COLO668 (cell line): ENCODE data around the gene H1-8.

Experiments
- DNase-seq: peaks from one replicate; lab custom pipeline; 2025; ENCODE audit not compliant: unreplicated experiment; lab: John Stamatoyannopoulos, UW

Gene H1-8

DNA sequence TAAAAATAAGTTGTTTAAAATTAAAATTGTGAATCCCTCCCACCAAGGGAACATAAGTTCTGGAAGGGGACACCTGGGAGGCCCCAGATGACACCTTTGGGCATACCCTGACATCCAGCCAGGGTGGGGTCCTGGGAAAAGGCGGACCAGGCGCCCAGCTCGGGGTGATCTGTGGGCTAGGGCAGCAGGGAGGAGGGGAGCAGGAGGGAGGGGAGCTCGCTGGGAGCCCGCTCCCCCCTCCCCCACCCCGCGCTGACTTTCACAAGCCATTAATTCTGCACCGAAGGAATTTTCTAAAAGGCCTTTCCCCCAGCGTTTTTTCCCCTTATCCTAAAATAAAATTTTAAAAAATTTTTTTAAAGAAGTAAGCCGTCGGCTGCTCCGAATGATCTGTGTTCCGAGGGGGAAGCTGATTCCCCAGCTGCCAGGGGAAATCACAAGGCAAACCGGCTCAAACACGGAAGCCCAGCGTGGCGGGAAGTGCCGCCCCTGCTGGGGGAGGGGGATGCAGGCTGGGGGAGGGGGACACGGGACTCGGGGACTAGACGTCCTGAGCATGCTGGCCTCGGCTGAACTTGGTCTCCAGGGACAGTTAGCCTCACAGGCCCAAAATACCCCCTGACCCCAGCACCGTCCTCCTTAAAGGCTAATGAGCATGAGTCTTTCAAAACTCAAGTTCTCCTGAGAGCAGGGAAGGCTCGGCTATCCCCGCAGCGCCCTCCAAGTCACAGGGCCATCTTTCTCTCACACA, 49.6 kb downstream of the H1-8 start:
- no peak for DNase-seq

DNA sequence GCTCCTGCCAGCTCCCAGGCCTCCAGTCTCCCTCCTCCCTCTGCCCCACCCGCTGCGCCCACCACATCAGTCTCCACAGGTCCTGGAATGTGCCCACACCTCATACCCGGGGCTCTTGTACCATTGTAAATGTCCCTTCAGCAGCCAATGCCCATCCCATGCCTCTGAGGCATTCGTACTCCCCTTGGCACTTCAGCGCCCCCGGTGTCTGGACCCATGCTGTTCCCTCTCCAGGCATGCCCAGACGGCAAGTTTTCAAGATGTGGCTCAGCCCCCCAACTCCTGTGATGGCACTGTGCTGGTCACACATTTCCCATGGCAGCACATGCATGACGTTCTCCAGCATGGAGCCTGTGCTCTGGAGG, 50.2 kb downstream of the H1-8 start:
- DNase-seq = no peak

DNA sequence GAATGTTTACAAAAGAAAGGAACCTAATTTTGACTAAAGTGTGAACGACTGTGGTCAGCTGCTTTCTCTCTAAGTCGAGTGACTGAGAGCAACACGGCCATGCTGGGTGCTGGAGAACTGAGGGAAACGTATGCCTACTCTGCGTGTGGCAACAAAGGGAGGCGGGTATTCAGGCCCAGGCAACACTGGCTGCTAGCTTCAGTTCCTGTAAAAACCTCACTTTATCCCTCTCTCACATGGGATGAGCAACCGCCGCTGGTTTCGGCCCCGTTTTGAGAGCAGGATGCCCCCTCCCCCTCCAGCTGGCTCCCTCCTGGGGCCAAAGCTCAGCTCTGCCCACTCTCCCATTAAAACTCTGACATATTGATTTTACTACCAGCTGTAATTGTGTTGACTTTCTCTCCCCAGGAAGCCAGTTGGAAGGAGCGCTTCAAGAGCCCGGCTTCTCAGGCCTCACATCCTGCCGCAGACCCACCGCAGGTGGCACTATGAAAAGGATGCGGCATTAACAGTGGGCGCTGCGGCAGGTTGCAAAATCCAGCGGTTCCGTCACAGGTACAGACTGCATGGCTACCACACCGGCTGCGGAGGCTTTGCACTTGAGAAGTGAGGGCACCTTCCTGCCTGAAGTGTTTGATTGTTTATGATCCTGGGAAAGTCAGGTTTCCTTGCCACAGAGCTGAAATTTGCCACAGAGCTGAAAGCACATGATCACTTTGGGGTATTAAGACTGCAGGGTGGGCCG, 50.8 kb downstream of the H1-8 start:
- DNase-seq = peak; percentile 83

DNA sequence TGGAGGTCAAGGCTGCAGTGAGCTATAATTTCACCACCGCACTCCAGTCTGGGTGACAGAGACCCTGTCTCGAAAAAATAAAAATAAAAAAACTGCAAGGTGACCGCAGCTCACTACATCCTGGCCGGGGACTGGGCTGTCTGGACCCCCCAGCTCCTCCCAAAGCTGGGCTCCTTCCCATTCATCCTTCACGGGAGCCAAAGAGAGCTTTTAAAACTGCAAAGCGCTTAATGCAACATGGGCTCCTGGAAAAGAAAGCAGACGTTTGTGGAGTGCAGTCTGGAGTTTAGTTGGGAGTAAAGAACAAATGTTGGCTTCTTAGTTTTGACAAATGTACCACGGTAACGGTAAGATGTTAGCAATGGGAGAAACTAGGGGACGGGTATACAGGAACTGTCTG, 51.4 kb downstream of the H1-8 start:
- no peak for DNase-seq

DNA sequence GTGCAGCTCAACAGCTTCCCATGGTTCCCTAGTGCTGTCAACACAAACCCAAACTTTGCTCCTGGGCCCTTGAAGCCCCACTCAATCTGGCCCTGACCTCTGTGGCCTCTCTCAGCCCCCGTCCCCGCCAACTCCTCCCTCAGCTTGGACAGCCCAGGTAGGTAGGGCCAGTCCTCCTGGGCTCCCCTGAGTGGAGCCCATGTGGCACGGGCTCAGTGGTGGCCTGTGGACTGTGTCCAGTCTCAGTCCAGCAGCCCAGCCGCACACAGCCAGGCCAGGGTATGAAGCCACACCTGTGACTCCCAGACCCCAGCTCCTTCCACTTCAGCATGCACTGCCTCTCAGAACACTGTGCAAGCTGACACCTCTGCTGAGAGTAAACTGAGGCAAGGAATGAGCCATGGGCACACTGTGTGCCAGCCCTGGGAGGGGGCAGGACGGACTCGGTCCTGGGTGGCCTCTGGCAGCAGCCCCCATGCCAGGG, 52.0 kb downstream of the H1-8 start:
- DNase-seq = no peak

DNA sequence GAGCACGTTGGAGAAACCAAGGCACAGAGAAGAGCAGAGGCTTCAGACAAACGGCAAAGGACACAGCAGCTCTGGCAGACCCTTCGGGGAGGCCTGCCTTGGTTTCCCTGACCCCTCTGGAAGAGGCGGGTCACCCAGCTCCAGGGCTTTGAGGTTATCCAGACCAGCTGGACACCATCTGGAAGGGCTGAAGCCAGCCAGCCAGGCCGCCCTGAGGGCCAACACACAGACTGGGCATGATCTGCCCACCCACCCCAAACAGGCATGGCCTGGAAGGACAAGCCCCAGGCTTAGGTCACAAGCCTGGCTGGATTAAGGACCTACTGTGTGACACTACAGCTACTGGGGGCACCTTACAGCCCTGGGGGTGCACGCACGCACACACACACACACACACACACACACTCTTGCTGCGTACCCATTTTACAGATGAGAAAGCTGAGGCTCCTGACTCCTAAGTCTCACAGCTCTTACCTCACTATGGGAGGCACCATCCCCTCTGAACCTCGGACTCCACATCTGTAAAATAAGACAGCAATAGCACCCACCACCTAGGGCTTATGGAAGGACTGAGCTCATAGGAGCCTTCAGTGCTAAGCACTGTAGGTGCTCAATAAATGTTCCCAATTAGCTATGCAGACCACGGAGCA, 52.7 kb downstream of the H1-8 start:
- no peak for DNase-seq

DNA sequence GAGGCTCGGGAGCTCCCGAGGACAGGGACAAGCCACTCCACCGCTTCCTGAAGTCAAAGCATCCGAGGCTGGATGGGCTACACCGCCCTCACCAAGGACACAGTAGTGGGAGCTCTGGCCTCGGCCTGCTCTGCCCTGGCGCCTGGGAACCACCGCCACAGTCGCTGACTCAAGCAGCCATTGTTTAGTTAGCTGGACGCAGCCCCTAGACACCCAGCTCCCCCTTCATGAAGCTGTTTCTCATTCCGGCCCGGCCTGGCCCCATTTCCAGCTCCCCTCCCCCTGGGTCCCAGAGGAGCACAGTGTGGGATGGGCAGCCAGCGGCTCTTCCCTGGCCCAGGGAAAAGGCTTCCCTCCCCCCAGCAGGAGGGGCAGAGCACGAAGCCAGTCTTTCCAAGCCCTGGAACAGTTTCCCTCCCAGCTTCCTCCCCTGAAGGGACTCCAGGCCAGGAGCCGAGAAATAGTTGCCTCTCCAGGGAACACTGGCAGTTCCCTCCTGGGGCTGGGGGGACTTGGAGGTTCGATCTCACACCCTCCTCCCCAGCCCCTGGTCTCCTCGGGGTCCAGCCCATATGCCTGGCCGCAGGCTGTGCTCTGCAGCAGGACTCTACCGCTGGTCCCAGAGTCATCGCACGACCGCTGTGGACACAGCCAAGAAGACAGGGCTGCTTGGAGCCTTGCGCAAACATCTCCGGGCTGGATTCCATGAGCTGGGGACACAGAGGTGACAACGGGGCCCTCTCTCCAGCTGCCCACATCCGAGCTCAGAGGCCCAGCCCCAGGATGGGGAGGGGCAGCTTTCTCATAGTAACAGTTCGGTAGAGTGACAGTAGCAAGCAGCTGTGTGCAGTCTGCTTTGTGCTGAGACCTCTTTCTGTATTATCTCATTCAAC, 53.5 kb downstream of the H1-8 start:
- peak; percentile 58 for DNase-seq

DNA sequence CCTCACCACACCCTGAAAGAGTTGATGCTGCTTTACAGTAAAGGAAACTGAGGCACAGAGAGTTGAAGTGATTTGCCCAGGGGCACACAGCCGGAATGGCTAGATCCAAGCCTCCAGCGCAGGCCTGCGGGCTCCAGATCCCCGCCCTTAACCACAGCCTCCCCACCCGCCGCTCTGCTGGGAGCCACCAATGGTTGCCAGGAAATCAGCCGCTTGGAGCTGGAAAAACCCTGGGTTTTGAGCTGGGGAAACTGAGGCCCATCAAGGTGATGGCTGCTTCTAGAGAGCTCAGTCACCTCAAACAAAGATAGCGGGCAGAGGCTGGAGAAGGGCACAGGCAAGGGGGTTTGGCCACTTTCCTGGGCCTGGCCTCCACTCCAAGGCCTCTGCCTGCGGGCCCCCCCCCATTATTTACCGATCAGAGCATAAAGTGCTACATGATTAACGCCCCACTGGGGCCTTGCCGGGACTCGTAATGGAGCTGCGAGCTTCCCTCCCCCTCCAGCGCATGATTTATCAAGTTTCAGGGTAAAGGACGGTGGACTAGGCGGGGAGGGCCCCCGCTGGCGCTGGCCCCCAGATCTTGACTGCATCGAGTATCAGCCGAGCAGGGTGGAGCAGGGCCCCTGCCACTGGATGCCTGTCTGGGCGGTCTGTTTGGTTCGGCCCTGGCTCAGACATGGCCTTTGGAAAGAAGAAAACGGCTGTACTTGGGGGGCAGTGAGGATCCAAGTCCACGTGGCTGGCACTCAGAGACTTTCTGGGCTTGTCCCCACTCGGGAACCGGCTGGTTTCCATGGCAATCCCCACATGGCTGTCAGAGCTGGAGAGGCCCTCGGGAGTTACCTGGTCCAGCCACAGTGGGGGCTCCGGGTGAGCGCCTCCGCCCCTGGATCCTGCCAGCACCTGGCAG, 54.4 kb downstream of the H1-8 start:
- peak; percentile 55 for DNase-seq

DNA sequence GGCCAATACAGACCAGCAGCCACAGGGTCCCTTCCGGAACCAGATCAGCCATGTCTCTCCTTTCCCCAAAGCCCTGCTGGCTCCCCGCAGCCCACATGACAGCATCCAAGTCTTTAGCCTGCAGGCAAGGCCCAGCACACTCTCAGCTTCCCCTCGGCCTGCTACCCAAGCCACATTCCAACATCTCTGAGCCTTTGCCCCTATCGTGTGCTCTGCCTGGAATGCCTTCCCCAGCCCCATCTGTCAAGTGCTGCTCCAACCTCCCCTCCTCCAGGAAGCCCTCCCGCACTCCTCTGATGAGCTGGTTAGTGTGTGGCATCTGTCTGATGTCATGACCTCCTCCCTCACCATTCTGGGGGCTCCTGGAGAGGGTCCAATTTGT, 55.0 kb downstream of the H1-8 start:
- DNase-seq = no peak

DNA sequence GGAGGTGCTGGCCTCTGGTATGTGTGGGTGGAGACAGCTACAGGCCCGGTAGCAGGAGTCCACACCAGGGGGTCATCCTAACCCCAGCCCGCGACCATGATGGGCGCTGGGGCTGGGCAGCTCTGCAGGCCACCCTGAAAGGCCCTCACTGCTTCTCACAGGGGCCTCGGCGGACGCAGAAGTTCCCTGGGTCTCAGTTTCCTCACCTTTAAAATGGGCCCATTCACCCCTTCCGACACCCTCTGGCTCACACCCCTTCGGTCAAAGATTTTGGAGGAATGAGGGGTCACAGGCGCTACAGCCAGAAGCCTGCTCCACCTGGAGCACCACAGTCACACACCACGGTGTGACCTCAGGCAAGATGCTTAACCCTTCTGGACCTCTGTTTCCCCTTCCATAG, 55.5 kb downstream of the H1-8 start:
- no peak for DNase-seq

DNA sequence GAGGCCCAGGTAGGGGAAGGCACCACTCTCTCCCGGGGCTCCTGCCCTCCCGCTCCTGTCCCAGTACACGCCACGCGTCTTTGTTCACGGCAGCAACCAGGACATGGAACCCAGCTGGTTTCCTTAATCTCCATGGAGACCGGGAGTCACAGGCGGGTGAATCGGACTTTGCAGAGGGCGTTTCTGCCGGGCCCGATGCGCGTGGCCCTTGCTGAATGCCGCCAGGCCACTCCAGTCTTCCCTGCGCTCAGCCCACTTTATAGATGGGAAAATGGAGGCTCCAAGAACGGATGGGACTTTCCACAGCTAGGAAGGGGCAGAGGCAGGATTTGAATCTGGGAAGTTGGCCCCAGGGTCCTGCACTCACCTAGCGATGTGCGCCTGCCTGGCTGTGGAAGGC, 56.1 kb downstream of the H1-8 start:
- no peak for DNase-seq

DNA sequence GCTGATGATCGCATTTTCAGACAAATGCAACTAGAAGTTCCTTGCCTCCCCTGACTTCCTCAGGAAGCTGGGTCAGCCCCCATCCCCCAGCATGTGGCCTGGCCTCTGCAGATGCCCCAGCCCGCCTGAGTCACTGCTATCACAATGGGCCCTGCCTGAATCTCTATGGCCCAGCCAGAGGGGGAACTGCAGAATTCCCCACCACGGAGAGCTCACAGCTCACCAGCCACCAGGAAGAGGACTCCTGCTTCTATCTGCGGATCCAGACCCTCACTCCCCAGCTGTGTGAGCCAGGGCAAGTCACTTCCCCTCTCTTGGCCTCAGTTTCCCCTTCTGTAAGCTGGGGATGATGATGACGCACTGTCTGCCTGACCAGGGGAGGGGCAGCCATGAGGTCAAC, 56.6 kb downstream of the H1-8 start:
- DNase-seq = no peak

DNA sequence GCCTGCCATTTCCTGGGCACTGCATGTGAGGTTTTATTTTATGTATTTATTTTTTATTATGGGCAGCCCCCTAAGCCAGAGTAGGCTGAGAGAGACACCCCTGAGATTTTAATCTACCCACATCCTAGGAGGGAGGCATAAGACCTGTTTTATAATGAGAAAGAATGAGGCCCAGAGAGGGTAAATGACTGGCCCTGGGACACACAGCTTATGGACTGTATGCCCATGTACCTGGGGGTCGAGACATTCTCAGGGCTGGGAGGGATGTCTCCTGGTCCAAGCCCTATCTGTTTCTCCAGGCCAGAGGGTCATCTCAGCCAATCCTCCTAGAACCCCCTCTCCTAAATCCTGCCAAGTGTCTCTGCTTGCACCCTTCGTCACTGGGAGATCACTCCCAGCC, 57.4 kb downstream of the H1-8 start:
- DNase-seq = no peak
